Measurements from ENCODE around the gene UMODL1. TPM values are rescaled to one million over a fixed set of nuclear protein-coding genes. Genes with fewer than 3 reads are reported as not detected.

UMODL1 gene
- polyA plus RNA-seq (2012; ENCODE audit: insufficient read depth, insufficient read length, low read depth): not detected

- peaks cover 12% of the 10 kb centered on the region; the same call in 1 of the 2 replicates for H3K27me3 ChIP-seq
- no peak for TF ChIP-seq CTCF (IDR thresholded peaks at IDR 0.05; ENCODE audit: low read depth, low read length)
- no peak for DNase-seq
- H3K4me1 ChIP-seq: no peaks in the 10 kb centered on the region
- no peaks in the 10 kb centered on the region for H3K36me3 ChIP-seq
- H3K9me3 ChIP-seq: no peaks in the 10 kb centered on the region
- H3K4me3 ChIP-seq (ENCODE audit: low read depth, low read length): no peak within 1 kb of the TSS
Measured at GRCh38 chr21:42071146-42071737, at the start of gene UMODL1. TSS of gene UMODL1 (plus strand) at chr21:42071317. CDS start at chr21:42071317, 0 bp downstream.

GRCh38 chr21:42021371-42022090 lies 49.6 kb upstream of the UMODL1 start:
- no peaks in the 10 kb centered on the region for H3K4me1 ChIP-seq
- H3K36me3 ChIP-seq: no peaks in the 10 kb centered on the region
- no peaks in the 10 kb centered on the region for H3K9me3 ChIP-seq
- DNase-seq: no peak
- peaks cover 17% of the 10 kb centered on the region for H3K27me3 ChIP-seq
- no peak overlapping the region for H3K4me3 ChIP-seq (ENCODE audit: low read depth, low read length)
- no peak for TF ChIP-seq CTCF (IDR thresholded peaks at IDR 0.05; ENCODE audit: low read depth, low read length)

- Histone ChIP-seq H3K9me3 (no peaks in the 10 kb centered on the region), H3K4me1 (no peaks in the 10 kb centered on the region), H3K27me3 (peaks cover 17% of the 10 kb centered on the region), H3K4me3 (ENCODE audit: low read depth, low read length) (no peak overlapping the region), H3K36me3 (no peaks in the 10 kb centered on the region)
- DNase-seq: no peak
- TF ChIP-seq CTCF (IDR thresholded peaks at IDR 0.05; ENCODE audit: low read depth, low read length): no peak
Measured at GRCh38 chr21:42022091-42022430, 49.1 kb upstream of the UMODL1 start.

GRCh38 chr21:42022906-42023305 lies 48.2 kb upstream of the UMODL1 start:
- DNase-seq: no peak
- Histone ChIP-seq H3K27me3 (peaks cover 17% of the 10 kb centered on the region), H3K36me3 (no peaks in the 10 kb centered on the region), H3K4me1 (no peaks in the 10 kb centered on the region), H3K4me3 (ENCODE audit: low read depth, low read length) (no peak overlapping the region), H3K9me3 (no peaks in the 10 kb centered on the region)
- no peak for TF ChIP-seq CTCF (IDR thresholded peaks at IDR 0.05; ENCODE audit: low read depth, low read length)

- Histone ChIP-seq H3K36me3 (no peaks in the 10 kb centered on the region), H3K9me3 (no peaks in the 10 kb centered on the region), H3K4me1 (no peaks in the 10 kb centered on the region), H3K4me3 (ENCODE audit: low read depth, low read length) (no peak overlapping the region), H3K27me3 (peaks cover 17% of the 10 kb centered on the region)
- no peak for DNase-seq
- TF ChIP-seq CTCF (IDR thresholded peaks at IDR 0.05; ENCODE audit: low read depth, low read length): no peak
Measured at GRCh38 chr21:42025376-42026081, 45.6 kb upstream of the UMODL1 start.

GRCh38 chr21:42026082-42026435 lies 45.1 kb upstream of the UMODL1 start:
- Histone ChIP-seq H3K4me1 (no peaks in the 10 kb centered on the region), H3K9me3 (no peaks in the 10 kb centered on the region), H3K36me3 (no peaks in the 10 kb centered on the region), H3K4me3 (ENCODE audit: low read depth, low read length) (no peak overlapping the region), H3K27me3 (peaks cover 17% of the 10 kb centered on the region)
- DNase-seq: no peak
- TF ChIP-seq CTCF (IDR thresholded peaks at IDR 0.05; ENCODE audit: low read depth, low read length): no peak

All from BE2C (cell line).